Hematopoietic multipotent progenitor cell treated with erythropoietin and hydrocortisone succinate and interleukin-3 and kit ligand, for 15 days (in vitro differentiated cells): ENCODE results near the gene HDGFL3.
"Not testable (repeated sequence)": the region's sequence is repeated elsewhere in the genome, so short reads cannot be mapped to it uniquely, and the experiment has no call there.

Experiments
- DNase-seq: peaks from one replicate; pipeline ENCODE4 v3.0.0-alpha.2; 2015; ENCODE audit warnings: low spot score

HDGFL3 gene

DNA sequence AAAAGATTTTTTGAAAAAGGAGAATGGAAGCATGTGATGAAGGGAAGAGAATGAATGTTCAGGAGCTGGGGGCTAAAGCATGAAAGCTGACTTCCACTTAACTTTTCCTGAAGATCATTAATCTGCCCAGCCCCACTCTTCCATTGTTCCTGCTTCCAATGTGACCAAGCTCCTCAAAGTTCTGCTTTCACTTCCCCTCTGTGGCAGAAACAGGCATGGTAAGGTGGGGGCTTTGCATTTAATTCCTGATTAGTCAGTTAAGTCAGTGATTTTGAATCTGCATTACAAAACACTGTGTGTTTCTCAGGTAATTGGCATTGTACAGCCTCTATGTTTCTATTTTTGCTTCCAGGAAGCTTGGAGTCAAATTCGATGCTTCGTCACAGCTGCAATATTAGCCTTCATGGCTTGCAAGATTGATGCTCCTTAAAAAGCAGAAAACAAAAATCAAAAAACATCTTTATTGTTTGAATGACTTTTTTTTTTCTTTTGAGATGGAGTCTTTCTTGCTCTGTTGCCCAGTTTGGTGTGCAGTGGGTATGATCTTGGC lies 107.5 kb downstream of the HDGFL3 start:
- DNase-seq, result no peak

DNA sequence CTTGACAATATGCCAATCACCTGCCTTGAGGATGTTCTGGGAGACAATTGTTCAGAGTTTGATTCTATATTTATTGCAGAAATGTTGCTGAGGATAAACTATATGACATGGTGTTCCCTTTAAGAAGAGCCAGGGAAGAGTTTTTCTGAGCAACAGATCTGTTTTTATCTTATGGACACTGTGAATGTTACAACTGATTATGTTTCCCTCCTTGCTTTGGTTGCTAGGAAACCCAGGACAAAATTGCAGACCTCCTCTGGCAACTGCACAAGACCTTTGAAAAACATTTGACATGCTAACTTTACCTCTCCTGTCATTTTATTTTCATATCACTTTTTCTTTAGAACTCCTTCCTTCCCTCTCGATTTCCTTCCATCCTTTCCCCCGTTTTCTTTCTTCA lies 108.3 kb downstream of the HDGFL3 start:
- no peak for DNase-seq

DNA sequence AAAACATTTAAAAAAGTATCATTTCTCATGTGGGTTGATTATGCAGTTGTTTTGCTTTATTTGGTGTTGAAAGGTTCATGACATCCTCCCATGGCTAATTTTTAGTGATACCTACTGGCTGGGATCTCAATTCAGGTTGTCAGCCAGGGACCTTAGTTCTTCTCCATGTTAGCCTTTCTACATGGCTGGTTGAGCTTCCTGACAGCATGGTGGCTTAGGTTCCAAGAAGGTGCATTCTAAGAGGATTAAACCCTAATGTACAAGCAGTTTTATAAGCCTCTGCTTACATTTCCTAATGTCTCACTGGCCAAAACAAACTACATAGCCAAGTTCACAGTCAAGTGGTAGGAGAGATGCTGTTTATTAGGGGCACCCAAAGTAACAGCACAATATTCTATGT lies 109.5 kb downstream of the HDGFL3 start:
- DNase-seq, result no peak

DNA sequence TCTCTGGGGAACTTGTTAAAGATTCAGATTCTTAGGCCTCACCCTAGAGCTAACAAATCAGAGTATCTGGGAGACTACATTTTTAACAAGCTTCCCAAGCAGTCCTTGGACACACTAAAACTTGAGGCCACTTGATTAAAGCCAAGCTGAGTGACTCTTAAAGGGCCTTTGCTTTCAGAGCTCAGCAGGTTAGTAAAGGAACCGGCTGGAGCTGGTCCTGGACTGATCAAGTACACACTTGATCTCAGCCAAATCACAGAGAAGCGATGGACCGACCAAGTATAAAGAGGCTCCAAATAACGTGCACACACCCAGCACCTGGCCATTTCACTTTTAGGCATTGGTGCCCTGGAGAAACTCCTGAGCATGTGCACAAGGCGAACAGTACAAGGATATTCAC lies 113.0 kb downstream of the HDGFL3 start:
- no peak for DNase-seq

DNA sequence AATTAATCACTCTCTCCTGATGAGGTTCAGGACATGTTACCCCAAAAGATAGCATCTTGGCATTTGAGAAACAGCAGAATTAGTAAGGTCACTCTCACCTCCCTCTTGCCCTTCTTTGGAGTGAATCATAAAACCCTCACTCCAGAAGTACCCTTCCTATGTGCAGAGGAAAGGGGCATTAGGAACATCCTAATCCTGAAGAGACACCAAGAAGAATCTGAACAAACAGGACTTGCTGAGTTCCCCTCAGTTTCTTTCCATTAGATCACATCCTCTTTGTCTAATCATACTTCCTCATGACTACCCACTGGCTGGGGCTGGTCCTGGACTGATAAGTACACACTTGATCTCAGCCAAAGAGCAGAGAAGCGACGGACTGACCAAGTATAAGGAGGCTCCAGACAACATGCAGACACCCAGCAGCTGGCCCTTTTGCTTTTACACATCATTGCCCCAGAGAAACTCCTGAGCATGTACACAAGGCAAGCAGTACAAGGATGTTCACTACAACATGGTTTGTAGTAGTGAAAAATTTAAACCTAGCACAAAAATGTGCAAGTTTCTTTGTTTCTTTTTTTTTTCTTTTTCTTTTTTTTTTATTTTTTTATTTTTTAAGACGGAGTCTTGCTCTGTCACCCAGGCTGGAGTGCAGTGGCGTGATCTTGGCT lies 115.2 kb downstream of the HDGFL3 start:
- peak; percentile 38 for DNase-seq

DNA sequence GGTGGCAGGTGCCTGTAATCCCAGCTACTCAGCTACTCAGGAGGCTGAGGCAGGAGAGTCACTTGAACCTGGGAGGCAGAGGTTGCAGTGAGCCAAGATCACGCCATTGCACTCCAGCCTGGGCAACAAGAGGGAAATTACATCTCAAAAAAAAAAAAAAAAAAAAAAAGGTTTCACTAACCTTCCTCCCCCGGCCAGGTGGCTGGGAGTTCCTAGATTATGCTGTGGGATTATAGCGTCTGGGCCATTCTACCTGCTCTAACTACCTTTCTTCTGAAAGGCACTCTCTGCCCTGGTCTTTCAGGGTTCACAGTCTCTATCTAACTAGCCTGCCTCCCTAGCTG lies 115.7 kb downstream of the HDGFL3 start:
- DNase-seq, result not testable (repeated sequence)

DNA sequence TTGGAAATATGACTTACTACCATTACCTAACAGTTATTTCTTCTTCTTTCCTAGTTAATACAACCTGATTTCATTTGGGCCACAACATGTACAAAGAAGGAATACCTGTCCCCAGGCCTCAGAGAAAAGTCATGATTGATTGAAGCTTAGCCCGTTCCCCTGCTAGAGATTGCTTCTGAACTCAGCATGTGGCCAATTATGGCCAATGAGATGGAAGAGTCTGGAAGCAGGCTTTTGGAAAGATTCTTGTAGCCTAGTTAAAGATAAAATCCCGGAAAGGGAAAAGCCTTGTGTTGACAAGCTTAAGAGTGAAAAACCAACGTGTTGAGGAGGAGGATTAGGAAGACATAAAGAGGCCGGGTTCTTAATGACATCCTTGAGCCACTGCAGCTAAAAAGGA lies 117.2 kb downstream of the HDGFL3 start:
- no peak for DNase-seq

DNA sequence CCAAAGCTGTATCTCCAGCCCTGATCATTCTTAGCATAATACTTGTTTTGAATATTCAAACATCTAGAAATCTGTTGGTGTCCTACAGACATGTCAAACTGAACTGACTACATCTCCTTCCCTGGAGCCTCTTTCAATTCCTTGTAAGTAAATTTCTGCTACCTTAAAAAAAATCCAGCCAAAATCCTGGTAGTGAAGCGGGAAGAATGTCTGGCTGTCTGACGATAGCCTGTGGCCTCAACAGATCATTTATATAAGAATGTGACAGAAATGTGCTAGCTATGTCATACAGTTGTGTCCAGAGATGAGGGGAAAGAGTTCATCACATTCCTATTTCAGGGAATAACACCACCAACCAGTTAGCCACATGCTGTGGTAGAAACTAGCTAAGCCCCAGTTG lies 118.7 kb downstream of the HDGFL3 start:
- no peak for DNase-seq

DNA sequence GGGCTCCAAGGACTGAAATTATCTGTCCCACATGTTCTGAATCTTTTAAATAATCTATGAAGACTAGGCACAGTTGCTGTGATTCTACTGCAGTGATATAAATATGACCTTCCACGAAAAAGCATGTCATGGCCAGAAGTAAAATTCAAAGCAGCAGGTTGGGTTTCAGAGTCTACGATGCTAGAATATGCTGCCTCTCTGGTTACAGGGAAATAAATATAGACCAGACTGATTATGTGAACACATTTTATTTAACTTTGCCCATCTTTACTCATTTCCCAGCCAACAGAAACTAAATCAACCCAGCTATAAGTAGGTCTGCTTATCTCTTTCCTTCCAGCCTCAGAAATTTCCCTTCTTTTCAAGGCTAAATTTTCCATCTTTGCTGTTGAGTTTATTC lies 120.0 kb downstream of the HDGFL3 start:
- no peak for DNase-seq

DNA sequence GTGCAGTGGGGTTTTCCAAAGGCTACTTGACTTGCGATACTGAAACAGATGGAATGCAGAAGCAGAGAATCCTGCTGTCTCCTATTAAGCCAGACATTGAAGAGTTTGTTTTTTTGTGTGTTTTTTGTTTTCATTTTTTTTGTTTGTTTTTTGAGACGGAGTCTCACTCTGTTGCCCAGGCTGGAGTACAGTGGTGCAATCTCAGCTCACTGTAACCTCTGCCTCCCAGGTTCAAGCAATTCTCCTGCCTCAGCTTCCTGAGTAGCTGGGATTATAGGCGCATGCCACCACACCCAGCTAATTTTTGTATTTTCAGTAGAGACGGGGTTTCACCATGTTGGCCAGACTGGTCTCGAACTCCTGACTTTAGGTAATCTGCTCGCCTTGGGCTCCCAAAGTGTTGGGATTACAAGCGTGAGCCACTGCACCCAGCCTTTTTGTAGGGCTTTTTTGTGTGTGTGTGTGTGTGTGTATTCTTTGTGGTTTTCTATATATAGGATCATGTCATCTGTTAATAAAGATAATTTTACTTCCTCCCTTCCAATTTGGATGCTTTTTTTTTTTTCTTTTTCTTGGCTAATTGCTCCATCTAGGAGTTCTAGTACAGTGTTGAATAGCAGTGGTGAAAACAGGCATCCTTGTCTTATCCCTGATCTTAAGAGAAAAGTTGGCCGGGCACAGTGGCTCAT lies 121.6 kb downstream of the HDGFL3 start:
- not testable (repeated sequence) for DNase-seq

DNA sequence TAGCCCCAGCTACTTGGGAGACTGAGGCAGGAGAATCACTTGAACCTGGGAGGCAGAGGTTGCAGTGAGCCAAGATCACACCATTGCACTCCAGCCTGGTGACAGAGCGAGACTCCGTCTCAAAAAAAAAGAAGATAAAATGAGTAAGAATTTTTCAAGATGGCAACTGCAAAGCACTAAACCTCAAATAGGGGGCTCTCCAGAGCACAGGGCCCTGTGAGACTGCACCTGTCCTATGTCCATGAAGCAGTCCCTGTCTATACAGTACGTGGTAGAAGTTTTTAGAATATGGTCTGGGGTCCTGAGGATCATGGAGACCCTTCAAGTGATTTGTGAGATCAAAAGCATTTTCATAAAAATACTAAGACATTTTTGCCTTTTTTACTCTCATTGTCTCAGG lies 122.2 kb downstream of the HDGFL3 start:
- not testable (repeated sequence) for DNase-seq

DNA sequence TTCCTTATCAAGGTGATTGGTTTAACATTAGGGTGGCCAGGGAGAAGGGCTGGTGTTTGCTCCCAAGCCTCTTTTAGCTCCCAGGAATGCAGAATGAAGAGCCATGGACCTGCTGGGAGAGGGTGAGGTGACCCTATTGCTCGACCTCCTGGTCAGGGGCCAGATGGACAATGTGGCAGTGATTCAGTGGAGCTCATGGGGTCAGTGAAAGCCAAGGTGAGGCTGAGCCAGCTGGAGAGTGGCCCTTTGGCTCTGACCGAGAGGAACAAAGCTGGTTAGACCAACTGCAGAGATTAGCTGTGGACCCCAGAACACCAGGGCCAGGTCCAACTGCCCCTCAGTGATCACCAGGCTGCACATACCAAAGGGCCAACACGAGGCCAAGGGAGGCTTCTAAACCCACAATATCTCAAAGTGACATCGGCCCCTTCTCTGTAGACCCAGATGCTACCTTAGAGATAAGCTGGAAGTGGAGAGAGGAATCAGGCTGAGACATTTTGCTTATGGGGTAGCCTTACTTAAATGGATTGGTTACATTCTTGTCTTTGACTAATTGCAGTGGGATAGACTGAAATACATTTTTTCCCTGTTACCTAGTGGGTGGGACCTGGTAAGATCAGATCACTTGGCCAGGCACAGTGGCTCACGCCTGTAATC lies 124.8 kb downstream of the HDGFL3 start:
- no peak for DNase-seq

DNA sequence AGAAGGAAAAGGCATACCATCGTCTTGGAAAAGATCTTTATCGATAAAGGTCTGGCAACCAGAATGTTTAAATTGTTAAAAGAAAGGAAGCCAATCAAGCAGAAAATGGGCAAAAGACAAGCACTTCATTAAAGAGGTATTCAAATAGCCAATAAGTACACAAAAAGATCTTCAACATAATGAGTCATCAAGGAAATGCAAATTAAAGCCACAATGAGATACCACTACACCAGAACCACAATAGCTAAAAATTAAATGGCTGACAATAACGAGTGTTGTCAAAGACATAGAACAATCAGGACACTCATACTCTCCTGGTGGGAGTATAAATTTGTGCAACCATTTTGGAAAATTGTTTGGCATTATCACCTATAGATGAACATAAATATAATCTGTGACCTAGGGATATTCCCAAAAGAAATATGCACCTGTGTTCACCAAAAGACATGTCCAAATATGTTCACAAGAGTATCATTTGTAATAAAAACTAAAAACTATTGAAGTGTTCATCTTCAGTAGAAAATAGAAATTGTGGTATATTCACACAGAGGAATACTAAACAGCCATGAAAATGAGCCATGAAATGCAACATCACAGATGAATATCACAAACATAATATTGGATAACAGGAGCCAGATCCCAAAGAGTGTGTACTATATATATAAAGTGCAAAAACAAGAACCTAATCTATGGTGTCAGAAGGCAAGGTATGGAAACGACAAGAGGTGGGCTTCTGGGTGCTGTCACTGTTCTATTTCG lies 126.2 kb downstream of the HDGFL3 start:
- DNase-seq, result no peak

DNA sequence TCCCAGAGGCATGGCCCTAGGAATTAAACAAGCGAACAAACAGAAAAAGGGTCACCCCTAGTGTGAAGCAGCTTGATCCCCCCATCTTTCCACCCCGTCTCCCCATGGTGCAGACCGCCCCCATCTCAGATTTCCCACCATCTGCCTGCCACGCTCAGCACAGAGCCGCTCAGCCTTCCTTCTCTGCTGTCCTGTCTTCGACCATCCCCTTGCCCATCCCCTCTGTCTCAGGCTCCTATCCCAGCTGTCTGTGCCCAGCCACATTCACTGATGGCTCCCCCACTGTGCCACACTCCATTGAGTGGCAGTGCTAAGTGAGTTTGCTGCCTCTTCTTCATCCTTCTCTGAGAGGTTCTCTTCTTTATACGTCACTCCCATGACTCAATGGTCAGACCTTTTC lies 128.9 kb downstream of the HDGFL3 start:
- DNase-seq, result no peak
